Fibroblast of the aortic adventitia (primary cell): ENCODE data around the gene CLEC16A. TPM values are rescaled to one million over a fixed set of nuclear protein-coding genes. Genes with fewer than 3 reads are reported as not detected.

Source experiments
- DNase-seq: peaks from one replicate; pipeline ENCODE4 v3.0.0-alpha.2; 2010; ENCODE audit warnings: low read depth
- H3K4me3 ChIP-seq: 2 replicates; pipeline ENCODE4 v1.5.1; 2011; ENCODE audit warnings: low read depth, mild to moderate bottlenecking, control low read depth, low read length, moderate library complexity
- total RNA-seq: library from RNA; depleted of rRNA; stranded (reverse); fragments of >200 nt; gene quantifications from 2 replicates; pipeline ENCODE4 v1.2.3, GENCODE V29; 2012; ENCODE audit warnings: low replicate concordance
- TF ChIP-seq, protein P1 (sequence below): IDR thresholded peaks from 2 replicates; pipeline ENCODE4 v1.5.1; 2011; ENCODE audit warnings: mild to moderate bottlenecking, low read length, control low read depth, inconsistent platforms; ENCODE audit not compliant: insufficient read depth

The CLEC16A gene
- total RNA-seq, 1 donor, result 16.3 TPM

DNA sequence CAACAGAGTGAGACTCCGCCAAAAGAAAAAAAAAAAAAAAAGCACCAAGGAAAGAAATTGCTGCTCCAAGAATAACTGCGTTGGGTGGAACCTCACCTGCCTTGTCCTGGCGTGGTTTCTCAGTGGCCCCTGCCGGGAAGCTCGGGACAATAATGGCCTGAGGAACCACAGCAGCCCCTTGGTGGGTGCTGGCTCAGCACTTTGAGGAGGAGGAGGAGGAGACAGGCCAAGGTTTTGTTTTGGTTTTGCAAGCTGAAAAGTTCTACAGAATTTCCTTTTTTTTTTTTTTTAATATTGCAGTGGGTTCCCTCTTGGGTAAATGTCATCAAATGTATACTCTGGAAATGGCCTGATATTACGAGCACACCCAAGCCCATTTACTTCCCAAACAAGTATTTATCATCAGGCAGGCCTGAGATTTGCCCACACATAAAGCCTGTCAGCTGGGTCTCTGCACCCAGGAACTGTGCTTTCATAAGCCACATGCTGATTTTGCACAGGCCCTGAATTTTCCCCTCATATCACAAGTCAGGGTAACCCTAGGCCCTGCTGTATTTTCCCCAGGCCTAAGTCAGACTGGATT lies 233.3 kb downstream of the CLEC16A start:
- no peak for DNase-seq
- H3K4me3 ChIP-seq, result no peak overlapping the region
- TF ChIP-seq, protein P1, sequence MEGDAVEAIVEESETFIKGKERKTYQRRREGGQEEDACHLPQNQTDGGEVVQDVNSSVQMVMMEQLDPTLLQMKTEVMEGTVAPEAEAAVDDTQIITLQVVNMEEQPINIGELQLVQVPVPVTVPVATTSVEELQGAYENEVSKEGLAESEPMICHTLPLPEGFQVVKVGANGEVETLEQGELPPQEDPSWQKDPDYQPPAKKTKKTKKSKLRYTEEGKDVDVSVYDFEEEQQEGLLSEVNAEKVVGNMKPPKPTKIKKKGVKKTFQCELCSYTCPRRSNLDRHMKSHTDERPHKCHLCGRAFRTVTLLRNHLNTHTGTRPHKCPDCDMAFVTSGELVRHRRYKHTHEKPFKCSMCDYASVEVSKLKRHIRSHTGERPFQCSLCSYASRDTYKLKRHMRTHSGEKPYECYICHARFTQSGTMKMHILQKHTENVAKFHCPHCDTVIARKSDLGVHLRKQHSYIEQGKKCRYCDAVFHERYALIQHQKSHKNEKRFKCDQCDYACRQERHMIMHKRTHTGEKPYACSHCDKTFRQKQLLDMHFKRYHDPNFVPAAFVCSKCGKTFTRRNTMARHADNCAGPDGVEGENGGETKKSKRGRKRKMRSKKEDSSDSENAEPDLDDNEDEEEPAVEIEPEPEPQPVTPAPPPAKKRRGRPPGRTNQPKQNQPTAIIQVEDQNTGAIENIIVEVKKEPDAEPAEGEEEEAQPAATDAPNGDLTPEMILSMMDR, result no peak

DNA sequence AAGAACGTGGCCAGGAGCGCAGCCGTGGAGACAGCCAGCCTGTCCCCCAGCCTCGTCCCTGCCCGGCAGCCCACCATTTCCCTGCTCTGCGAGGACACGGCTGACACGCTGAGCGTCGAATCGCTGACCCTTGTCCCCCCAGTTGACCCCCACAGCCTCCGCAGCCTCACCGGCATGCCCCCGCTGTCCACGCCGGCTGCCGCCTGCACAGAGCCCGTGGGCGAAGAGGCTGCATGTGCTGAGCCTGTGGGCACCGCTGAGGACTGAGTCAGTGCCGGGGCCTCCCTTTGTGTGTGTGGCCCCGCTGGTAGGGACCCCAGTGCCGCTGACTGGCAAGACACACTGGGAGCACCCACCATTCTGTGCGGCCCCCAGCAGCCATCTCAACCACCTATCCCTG lies 234.1 kb downstream of the CLEC16A start:
- TF ChIP-seq, protein P1, result no peak
- DNase-seq, result no peak
- H3K4me3 ChIP-seq, result no peak overlapping the region

DNA sequence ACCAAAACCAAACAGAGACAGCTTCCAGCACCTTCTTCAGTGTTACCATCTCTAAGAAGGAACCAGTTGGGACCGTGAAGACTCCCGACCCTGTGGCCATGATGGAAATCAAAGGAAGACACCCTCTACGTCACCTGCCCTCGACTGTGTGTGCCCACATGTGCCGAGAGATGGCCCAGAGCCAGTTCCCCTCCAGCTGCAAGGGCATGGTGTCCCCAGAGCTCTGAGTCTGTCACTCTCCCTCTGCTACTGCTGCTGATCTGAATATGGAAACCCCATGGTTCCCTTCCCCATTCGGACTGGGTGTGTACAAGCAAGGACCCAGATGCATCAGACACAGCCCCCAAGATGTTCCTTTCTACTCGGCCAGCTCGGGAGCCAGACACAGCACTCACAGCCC lies 235.2 kb downstream of the CLEC16A start:
- DNase-seq, result no peak
- TF ChIP-seq, protein P1, result no peak
- no peak overlapping the region for H3K4me3 ChIP-seq

DNA sequence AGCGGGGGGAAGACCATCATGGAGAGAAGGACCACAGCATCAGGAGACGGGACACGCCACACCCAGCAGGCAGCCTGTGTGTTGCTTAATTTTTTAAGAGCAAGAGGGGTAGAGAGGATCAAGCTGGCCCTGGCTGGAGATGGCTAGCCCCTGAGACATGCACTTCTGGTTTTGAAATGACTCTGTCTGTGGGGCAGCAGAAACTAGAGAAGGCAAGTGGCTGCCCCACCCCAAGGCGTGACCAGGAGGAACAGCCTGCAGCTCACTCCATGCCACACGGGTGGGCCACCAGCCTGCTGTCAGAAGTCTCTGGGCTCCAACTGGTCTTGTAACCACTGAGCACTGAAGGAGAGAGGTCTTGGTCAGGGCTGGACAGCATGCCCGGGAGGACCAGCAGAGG lies 236.1 kb downstream of the CLEC16A start:
- TF ChIP-seq, protein P1, result no peak

DNA sequence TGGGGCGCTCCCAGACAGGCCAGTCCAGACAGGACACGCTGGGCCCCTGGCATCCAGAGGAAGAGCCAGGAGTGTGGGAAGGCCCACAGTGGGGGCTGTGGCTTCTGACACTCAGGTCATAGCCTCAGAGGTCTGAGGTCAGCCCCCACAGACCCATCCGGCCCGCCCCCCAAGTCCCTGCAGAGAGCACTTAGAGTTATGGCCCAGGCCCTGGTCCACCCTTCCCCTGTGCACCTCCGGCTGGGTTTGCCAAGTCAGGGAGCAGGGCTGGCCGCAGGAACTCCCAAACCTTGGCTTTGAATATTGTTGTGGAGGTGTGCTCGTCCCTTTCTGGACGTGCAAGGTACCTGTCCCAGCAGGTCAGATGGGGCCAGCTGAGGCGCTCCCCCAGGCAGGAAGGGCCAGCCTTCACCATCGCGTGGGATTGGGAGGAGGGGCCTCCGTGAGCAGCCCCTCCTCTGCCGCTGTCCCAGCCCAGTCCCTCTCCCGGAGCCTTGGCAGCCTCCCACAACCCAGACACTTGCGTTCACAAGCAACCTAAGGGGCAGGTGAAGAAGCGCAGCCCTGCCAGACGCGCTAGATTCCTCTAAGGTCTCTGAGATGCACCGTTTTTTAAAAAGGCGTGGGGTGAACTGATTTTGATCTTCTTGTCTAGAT lies 237.0 kb downstream of the CLEC16A start:
- DNase-seq, result no peak
- TF ChIP-seq, protein P1, result no peak
- no peak overlapping the region for H3K4me3 ChIP-seq

More for the DNA sequence above, 236.1 kb downstream of the CLEC16A start:
- no peak overlapping the region for H3K4me3 ChIP-seq
- no peak for DNase-seq

DNA sequence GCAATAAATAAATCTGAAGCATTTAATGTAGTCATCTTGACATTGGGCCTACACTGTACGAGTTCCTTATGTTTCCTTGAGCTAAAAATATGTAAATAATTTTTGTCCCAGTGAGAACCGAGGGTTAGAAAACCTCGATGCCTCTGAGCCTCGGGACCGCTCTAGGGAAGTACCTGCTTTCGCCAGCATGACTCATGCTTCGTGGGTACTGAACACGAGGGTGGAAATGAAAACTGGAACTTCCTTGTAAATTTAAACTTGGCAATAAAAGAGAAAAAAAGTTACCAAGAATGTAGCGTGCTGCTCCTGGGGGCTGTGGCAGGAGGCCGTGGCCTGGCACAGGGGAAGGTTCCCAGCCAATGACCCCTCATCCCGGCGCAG lies 237.5 kb downstream of the CLEC16A start:
- DNase-seq, result no peak
- TF ChIP-seq, protein P1, result no peak
- H3K4me3 ChIP-seq, result no peak overlapping the region

DNA sequence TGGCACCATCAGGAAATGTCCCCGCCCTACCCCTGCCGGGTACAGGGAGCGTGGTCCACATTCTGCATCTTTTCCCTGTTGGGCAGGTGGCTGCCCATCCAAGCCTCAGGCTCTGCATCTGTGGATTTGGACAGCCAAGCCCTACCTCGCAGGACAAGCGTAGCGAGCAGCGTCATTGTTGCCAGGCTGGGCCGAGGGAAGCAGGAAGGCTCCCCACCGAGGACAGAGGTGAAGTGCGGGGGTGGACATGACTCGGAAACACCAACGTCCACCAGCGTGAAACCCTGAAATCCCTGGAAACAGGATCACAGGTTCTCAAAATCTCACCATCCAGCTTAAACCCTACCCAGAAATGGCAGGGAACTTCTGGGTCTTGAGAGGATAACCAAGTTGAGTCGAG lies 238.0 kb downstream of the CLEC16A start:
- no peak for DNase-seq
- no peak overlapping the region for H3K4me3 ChIP-seq
- TF ChIP-seq, protein P1, result no peak
